H1 (cell line): ENCODE results near the gene IL23A. TPM values are rescaled to one million over a fixed set of nuclear protein-coding genes. Genes with fewer than 3 reads are reported as not detected.

Experiments
- CTCF ChIA-PET: fragments of 300-600 bp; sonication (Branson Sonifier 250); formaldehyde crosslinking; loops from one replicate; lab custom pipeline; 2021; ENCODE audit not compliant: partially characterized antibody; lab: Charles Lee
- POLR2A ChIA-PET: fragments of 300-600 bp; sonication (Branson Sonifier 250); formaldehyde crosslinking; loops from one replicate; lab custom pipeline; 2021; ENCODE audit warnings: inconsistent platforms; ENCODE audit not compliant: partially characterized antibody; lab: Charles Lee
- DNase-seq, 2 experiments: peaks; one replicate each; pipeline versions ENCODE4 v3.0.0 to v3.0.0-alpha.2; 2010 to 2022; ENCODE audit warnings: low spot score in 2 of 2, low read depth in 1 of 2, mixed read lengths in 1 of 2
- FAIRE-seq: peaks from 2 replicates; lab custom pipeline; 2011; peaks lifted over from hg19 to GRCh38; lab: Jason Lieb, UNC
- H2AFZ ChIP-seq: 2 replicates; pipeline ENCODE4 v1.8.1; 2012; ENCODE audit warnings: low read length, inconsistent platforms
- H2AK5ac ChIP-seq: 2 replicates; pipeline ENCODE4 v1.6.1; 2013; ENCODE audit warnings: low read depth, low read length
- H2BK120ac ChIP-seq: replicated peaks from 2 replicates; pipeline ENCODE3; 2013; ENCODE audit warnings: low read depth, low read length, inconsistent platforms
- H2BK12ac ChIP-seq: 2 replicates; pipeline ENCODE4 v1.6.1; 2013; ENCODE audit warnings: low read depth, low read length
- H2BK15ac ChIP-seq: 2 replicates; pipeline ENCODE4 v1.6.1; 2013; ENCODE audit warnings: low read length
- H2BK20ac ChIP-seq: 2 replicates; pipeline ENCODE4 v1.6.1; 2013; ENCODE audit warnings: low read length
- H2BK5ac ChIP-seq: 2 replicates; pipeline ENCODE4 v1.6.1; 2013; ENCODE audit warnings: low read depth, low read length
- H3K14ac ChIP-seq: 2 replicates; pipeline ENCODE4 v1.6.1; 2013; ENCODE audit warnings: inconsistent platforms; ENCODE audit not compliant: insufficient read length
- H3K18ac ChIP-seq: 2 replicates; pipeline ENCODE4 v1.6.1; 2013; ENCODE audit warnings: low read length; ENCODE audit errors: extremely low read depth
- H3K23ac ChIP-seq: 2 replicates; pipeline ENCODE4 v1.6.1; 2013; ENCODE audit warnings: inconsistent platforms; ENCODE audit not compliant: insufficient read length
- H3K23me2 ChIP-seq: 2 replicates; pipeline ENCODE4 v1.6.1; 2013; ENCODE audit warnings: low read depth, low read length
- H3K27ac ChIP-seq: 2 replicates; pipeline ENCODE4 v1.6.1; 2011; ENCODE audit warnings: low read depth, low read length, inconsistent platforms
- H3K27me3 ChIP-seq, 4 experiments: replicated peaks in 1 of 4; 1 replicate in 1 of 4; 2 replicates in 3 of 4; pipeline versions ENCODE4 v1.6.1 to v1.8.1; 2011 to 2013; ENCODE audit warnings: low read length in 3 of 4, mild to moderate bottlenecking in 3 of 4, inconsistent platforms in 2 of 4, mixed read lengths in 2 of 4, moderate library complexity in 1 of 4; ENCODE audit not compliant: control insufficient read depth in 3 of 4, insufficient read depth in 3 of 4; ENCODE audit errors: extremely low read depth in 1 of 4
- H3K36me3 ChIP-seq, 4 experiments: 2 replicates each; pipeline versions ENCODE4 v1.6.1 to v1.8.1; 2011 to 2013; ENCODE audit warnings: mild to moderate bottlenecking in 4 of 4, low read length in 3 of 4, moderate library complexity in 2 of 4, control low read depth in 1 of 4, inconsistent platforms in 1 of 4; ENCODE audit not compliant: insufficient read depth in 4 of 4, control insufficient read depth in 2 of 4
- H3K4ac ChIP-seq: replicated peaks from 2 replicates; pipeline ENCODE3; 2013; ENCODE audit warnings: low read length, low read depth, mixed read lengths, inconsistent platforms; ENCODE audit not compliant: insufficient read length
- H3K4me1 ChIP-seq, 4 experiments: replicated peaks in 1 of 4; 1 replicate in 1 of 4; 2 replicates in 3 of 4; pipeline versions ENCODE4 v1.6.1 to v1.8.1; 2011 to 2013; ENCODE audit warnings: low read length in 3 of 4, inconsistent platforms in 2 of 4, mixed read lengths in 1 of 4; ENCODE audit not compliant: insufficient read depth in 4 of 4, control insufficient read depth in 3 of 4
- H3K4me2 ChIP-seq, 2 experiments: 2 replicates each; pipeline versions ENCODE4 v1.6.1 to v1.8.1; 2011 to 2013; ENCODE audit warnings: low read depth in 2 of 2, low read length in 2 of 2, control low read depth in 1 of 2, inconsistent platforms in 1 of 2, mild to moderate bottlenecking in 1 of 2; ENCODE audit not compliant: insufficient read depth in 1 of 2
- H3K4me3 ChIP-seq, 4 experiments: fragments of 200-600, 300-600 bp in 1 of 4; sonication (generic), shearing (Covaris generic), sonication (Bioruptor Twin) in 1 of 4; 2 replicates each; pipeline versions ENCODE4 v1.5.1 to v1.8.1; 2011 to 2016; ENCODE audit warnings: low read length in 4 of 4, low read depth in 3 of 4, control low read depth in 2 of 4, inconsistent platforms in 2 of 4, mild to moderate bottlenecking in 2 of 4, mixed read lengths in 1 of 4, moderate library complexity in 1 of 4; ENCODE audit not compliant: insufficient read depth in 2 of 4; ENCODE audit errors: extremely low read depth in 1 of 4
- H3K56ac ChIP-seq: replicated peaks from 2 replicates; pipeline ENCODE3; 2013; ENCODE audit warnings: low read depth, mild to moderate bottlenecking, mixed read lengths, low read length, inconsistent platforms; ENCODE audit not compliant: insufficient read length
- H3K79me1 ChIP-seq: 2 replicates; pipeline ENCODE4 v1.6.1; 2013; ENCODE audit warnings: low read depth, low read length, control low read depth
- H3K79me2 ChIP-seq, 2 experiments: 2 replicates each; pipeline versions ENCODE4 v1.6.1 to v1.8.1; 2012 to 2013; ENCODE audit warnings: low read length in 2 of 2, mild to moderate bottlenecking in 2 of 2, inconsistent platforms in 1 of 2; ENCODE audit not compliant: insufficient read depth in 2 of 2, control insufficient read depth in 1 of 2
- H3K9ac ChIP-seq, 4 experiments: replicated peaks in 1 of 4; 1 replicate in 1 of 4; 2 replicates in 3 of 4; pipeline versions ENCODE4 v1.6.1 to v1.8.1; 2011 to 2013; ENCODE audit warnings: low read depth in 3 of 4, low read length in 3 of 4, control low read depth in 2 of 4, mild to moderate bottlenecking in 2 of 4, moderate library complexity in 2 of 4, inconsistent platforms in 1 of 4; ENCODE audit errors: extremely low read depth in 1 of 4
- H3K9me3 ChIP-seq, 2 experiments: 2 replicates each; pipeline versions ENCODE4 v1.6.1 to v1.8.1; 2012 to 2013; ENCODE audit warnings: mild to moderate bottlenecking in 2 of 2, moderate library complexity in 2 of 2, control low read depth in 1 of 2, inconsistent platforms in 1 of 2, low read depth in 1 of 2, low read length in 1 of 2, mixed read lengths in 1 of 2; ENCODE audit not compliant: insufficient read depth in 2 of 2
- H4K20me1 ChIP-seq, 2 experiments: replicated peaks in 1 of 2; 2 replicates each; pipeline versions ENCODE3 to v1.8.1; 2011 to 2013; ENCODE audit warnings: inconsistent platforms in 2 of 2, low read length in 2 of 2, mild to moderate bottlenecking in 1 of 2; ENCODE audit not compliant: insufficient read depth in 2 of 2, control insufficient read depth in 1 of 2
- H4K5ac ChIP-seq: 2 replicates; pipeline ENCODE4 v1.6.1; 2013; ENCODE audit warnings: low read length, low read depth, mixed read lengths, inconsistent platforms; ENCODE audit not compliant: insufficient read length
- H4K8ac ChIP-seq: 2 replicates; pipeline ENCODE4 v1.8.0; 2013; ENCODE audit warnings: mild to moderate bottlenecking, moderate library complexity, low read length, inconsistent platforms; ENCODE audit not compliant: insufficient read depth; ENCODE audit errors: extremely low read depth
- H4K91ac ChIP-seq: replicated peaks from 2 replicates; pipeline ENCODE3; 2013; ENCODE audit warnings: low read length, mixed read lengths, inconsistent platforms; ENCODE audit not compliant: insufficient read length
- ATF3 ChIP-seq: IDR thresholded peaks from 2 replicates; pipeline ENCODE4 v1.6.1; 2011; ENCODE audit warnings: low read depth, mild to moderate bottlenecking, low read length; ENCODE audit not compliant: insufficient read depth
- CTBP2 ChIP-seq: IDR thresholded peaks from 2 replicates; pipeline ENCODE4 v1.7.0; 2011; ENCODE audit warnings: borderline replicate concordance, mild to moderate bottlenecking, moderate library complexity, mixed read lengths, low read length; ENCODE audit not compliant: insufficient read depth, insufficient read length
- CTCF ChIP-seq, 3 experiments: IDR thresholded peaks; 1 replicate in 2 of 3; 2 replicates in 1 of 3; pipeline versions ENCODE4 v1.5.1 to v1.6.1; 2011; ENCODE audit warnings: low read length in 3 of 3, mild to moderate bottlenecking in 3 of 3, inconsistent platforms in 2 of 3, low read depth in 1 of 3, moderate library complexity in 1 of 3; ENCODE audit not compliant: insufficient read depth in 1 of 3; ENCODE audit errors: control extremely low read depth in 1 of 3
- EGR1 ChIP-seq: IDR thresholded peaks from 2 replicates; pipeline ENCODE4 v1.6.1; 2011; ENCODE audit warnings: low read depth, low read length, borderline replicate concordance
- GABPA ChIP-seq: IDR thresholded peaks from 2 replicates; pipeline ENCODE4 v1.6.1; 2011; ENCODE audit warnings: mild to moderate bottlenecking, low read length, moderate library complexity, borderline replicate concordance; ENCODE audit not compliant: insufficient read depth
- SIRT6 ChIP-seq: IDR thresholded peaks from one replicate; pipeline ENCODE4 v1.7.1; 2012; ENCODE audit warnings: low read length, inconsistent platforms
- TBP ChIP-seq: IDR thresholded peaks from 2 replicates; pipeline ENCODE4 v1.6.1; 2011; ENCODE audit warnings: low read depth, low read length, improper control_type of control experiment
- TCF12 ChIP-seq: IDR thresholded peaks from 2 replicates; pipeline ENCODE4 v1.6.1; 2011; ENCODE audit warnings: low read depth, mild to moderate bottlenecking, low read length
- ZNF274 ChIP-seq: IDR thresholded peaks from 2 replicates; pipeline ENCODE4 v1.7.0; 2012; ENCODE audit warnings: low read length, borderline replicate concordance; ENCODE audit errors: extremely low read depth
- WGBS, 2 experiments: shearing (Covaris generic) in 1 of 2; methylation state at CpG; one replicate each; pipeline versions ENCODE4 v1.1.6 to v1.1.7; 2013 to 2015; ENCODE audit warnings: low lambda C conversion rate in 2 of 2, mixed read lengths in 2 of 2, inconsistent platforms in 1 of 2, low coverage in 1 of 2, missing lambda C conversion rate in 1 of 2; ENCODE audit not compliant: insufficient replicate concordance in 2 of 2, insufficient coverage in 1 of 2, insufficient read length in 1 of 2; ENCODE audit errors: extremely low coverage in 1 of 2, missing lambda C conversion rate in 1 of 2; 5-methylcytosine and 5-hydroxymethylcytosine counted together
- polyA plus RNA-seq, 7 experiments: library from polyadenylated mRNA; depleted of rRNA in 3 of 7; stranded (reverse) in 5 of 7; unstranded in 2 of 7; fragments of >200 nt in 5 of 7; fragments of 200-250 nt in 2 of 7; gene quantifications; 1 replicate in 5 of 7; 2 replicates in 1 of 7; 4 replicates in 1 of 7; pipeline versions ENCODE4 v1.2.1 to v1.2.3, GENCODE V29; 2011 to 2013; ENCODE audit warnings: missing spikeins in 2 of 7, mixed read lengths in 2 of 7
- total RNA-seq: library from RNA; stranded (reverse); fragmentation: NEBNext Ultra II Directional; extraction: Animal tissue kit (Norgen Biotek cat#: 25700); gene quantifications from 2 replicates; pipeline ENCODE4 v1.2.1, GENCODE V29; 2021

Gene IL23A
- total and polyA plus RNA-seq, 2 of the 8 experiments (the other 6 are each of a cell fraction or from before 2014, with no cell fraction given), result 2.3 to 3.6 TPM

- Histone ChIP-seq H3K56ac (no peak overlapping the region), H2BK12ac (peak overlapping the region; percentile 23), H2BK120ac (no peak overlapping the region), H3K9me3 (no peaks in the 10 kb centered on the region), H3K79me1 (no peaks in the 10 kb centered on the region), H3K9ac (no peak overlapping the region), H2AK5ac (no peak overlapping the region), H3K14ac (no peak overlapping the region), H2BK20ac (peak overlapping the region; percentile 6), H4K5ac (no peak overlapping the region), H2BK15ac (0 out of 2 replicates have a peak overlapping the region, but pooled peaks have one; percentile 1), H3K18ac (peak overlapping the region; percentile 24; the same call in 1 of the 2 replicates), H2BK5ac (peak overlapping the region; percentile 3; the same call in 1 of the 2 replicates), H2AFZ (no peak overlapping the region), H4K8ac (no peak overlapping the region), H3K27ac (peak overlapping the region; percentile 12; the same call in 1 of the 2 replicates), H3K36me3 (peaks cover 0 to 5% (median 2%) of the 10 kb centered on the region in 4 experiments; a peak in 4 of 8 replicates), H3K79me2 (no peaks in the 10 kb centered on the region), H3K4me1 (peaks cover 9 to 24% (median 16%) of the 10 kb centered on the region in 4 experiments), H3K4ac (no peak overlapping the region), H3K4me2 (peak overlapping the region; percentile 24 to 59), H3K23ac (no peak overlapping the region), H4K20me1 (no peaks in the 10 kb centered on the region), H3K4me3 (peak overlapping the region in 1 of 4 experiments; percentile 28; a peak in 1 of 8 replicates), H4K91ac (peak overlapping the region; percentile 49), H3K27me3 (no peaks in the 10 kb centered on the region), H3K23me2 (peaks cover 7% of the 10 kb centered on the region; the same call in 1 of the 2 replicates)
- 83% methylated on average over 8 of the region's 8 CpGs; no CpG with 5 or more reads in 1 of the 2 experiments for WGBS, 2 experiments
- DNase-seq, result no peak
- ChIA-PET POLR2A (interaction anchor here (0.8 to 7.2 kb wide), 15 partner anchors 8 to 184 kb away, joined by 3 to 55 read pairs (median 4); partner anchors contain the start of genes CNPY2, CS, MYL6 and RBMS2), CTCF (interaction anchor here (0.6 to 7.2 kb wide), 9 partner anchors 9 to 291 kb away, joined by 3 to 38 read pairs (median 5); partner anchors contain the start of gene CNPY2)
- FAIRE-seq, result no peak
- TF ChIP-seq GABPA (no peak), ZNF274 (no peak), TBP (no peak), SIRT6 (no peak), CTCF (IDR thresholded peaks at IDR 0.05; ENCODE audit: control extremely low read depth in 1 of 3, insufficient read depth in 1 of 3, low read depth in 1 of 3, low read length in 3 of 3) (no peak), EGR1 (no peak), ATF3 (no peak), TCF12 (no peak), CTBP2 (no peak)
Measured at GRCh38 chr12:56337753-56338251, 882 bp upstream of the IL23A start.
